K562 (cell line): ENCODE measurements around the gene DTNB. TPM values are rescaled to one million over a fixed set of nuclear protein-coding genes. Genes with fewer than 3 reads are reported as not detected.

Source experiments
- ATAC-seq: fragments of 200-7000 bp; cut with Tn5 transposase; 3 replicates; pipeline ENCODE4 v1.9.1; 2020; ENCODE audit warnings: moderate library complexity
- BruUV-seq: library from RNA; stranded (reverse); fragments of 400-500 nt; replicated peaks from 2 replicates; lab custom pipeline; 2021; lab: Mats Ljungman, UMichigan
- CTCF ChIA-PET: fragments of 300-600 bp; formaldehyde crosslinking; extraction: SDS; loops from one replicate; lab custom pipeline; 2021; ENCODE audit warnings: low intra/inter-chr PET ratio; lab: Yijun Ruan, JAX
- POLR2A ChIA-PET: fragments of 300-600, 350-650 bp; sonication (Branson Sonifier 250); formaldehyde crosslinking; extraction: SDS; loops from one replicate; lab custom pipeline; 2021; ENCODE audit warnings: antibody characterized with exemption, inconsistent platforms; lab: Yijun Ruan, JAX
- DNase-seq, 4 experiments: peaks; one replicate each; pipeline versions ENCODE4 v3.0.0 to v3.0.0-alpha.2; 2011 to 2018; ENCODE audit warnings: low spot score in 3 of 4, mixed read lengths in 3 of 4; ENCODE audit errors: extremely low read depth in 1 of 4
- FAIRE-seq: peaks from 2 replicates; lab custom pipeline; 2011; peaks lifted over from hg19 to GRCh38; lab: Jason Lieb, UNC
- H2AFZ ChIP-seq: 2 replicates; pipeline ENCODE4 v1.6.0; 2011; ENCODE audit warnings: low read depth, low read length, control low read depth, inconsistent platforms
- H3K27ac ChIP-seq: fragments of 200-600 bp; 3 replicates; pipeline ENCODE4 v1.8.0; 2011; ENCODE audit warnings: low read depth, mild to moderate bottlenecking, control low read depth, inconsistent platforms, low read length, moderate library complexity, mixed read lengths; ENCODE audit errors: extremely low read depth
- H3K27me3 ChIP-seq, 2 experiments: fragments of 300-600 bp in 1 of 2; 2 replicates in 1 of 2; 3 replicates in 1 of 2; pipeline versions ENCODE4 v1.6.0 to v1.8.0; 2011; ENCODE audit warnings: inconsistent platforms in 2 of 2, low read length in 2 of 2, mild to moderate bottlenecking in 1 of 2, mixed read lengths in 1 of 2, moderate library complexity in 1 of 2; ENCODE audit not compliant: control insufficient read depth in 2 of 2, insufficient read depth in 2 of 2
- H3K36me3 ChIP-seq: fragments of 300-600 bp; 3 replicates; pipeline ENCODE4 v1.8.0; 2011; ENCODE audit warnings: mild to moderate bottlenecking, low read length, inconsistent platforms; ENCODE audit not compliant: control insufficient read depth, insufficient read depth
- H3K4me1 ChIP-seq, 2 experiments: fragments of 200-600 bp in 1 of 2; replicated peaks in 1 of 2; 2 replicates in 1 of 2; 3 replicates in 1 of 2; pipeline versions ENCODE4 v1.5.1 to v1.8.0; 2011; ENCODE audit warnings: inconsistent platforms in 2 of 2, low read length in 2 of 2, mild to moderate bottlenecking in 1 of 2, mixed read lengths in 1 of 2, moderate library complexity in 1 of 2; ENCODE audit not compliant: control insufficient read depth in 2 of 2, insufficient read depth in 2 of 2
- H3K4me2 ChIP-seq: 2 replicates; pipeline ENCODE4 v1.6.1; 2011; ENCODE audit warnings: low read length, control low read depth, inconsistent platforms, mixed read lengths; ENCODE audit not compliant: insufficient read depth
- H3K4me3 ChIP-seq: fragments of 200-600 bp; sonication (generic), shearing (Covaris generic); 2 replicates; pipeline ENCODE4 v1.5.1; 2016; ENCODE audit warnings: control low read depth, inconsistent platforms
- H3K79me2 ChIP-seq: fragments of 200-600 bp; 3 replicates; pipeline ENCODE4 v1.8.0; 2011; ENCODE audit warnings: low read length, inconsistent platforms; ENCODE audit not compliant: control insufficient read depth, insufficient read depth
- H3K9ac ChIP-seq, 2 experiments: 2 replicates each; pipeline versions ENCODE4 v1.6.0 to v1.6.1; 2011; ENCODE audit warnings: low read depth in 2 of 2, low read length in 2 of 2, control low read depth in 1 of 2, inconsistent platforms in 1 of 2, mild to moderate bottlenecking in 1 of 2, mixed read lengths in 1 of 2; ENCODE audit not compliant: insufficient read depth in 1 of 2
- H3K9me1 ChIP-seq: one replicate; pipeline ENCODE4 v1.6.0; 2011; ENCODE audit warnings: inconsistent platforms, mild to moderate bottlenecking, low read length, moderate library complexity; ENCODE audit not compliant: control insufficient read depth, insufficient read depth
- H3K9me3 ChIP-seq: replicated peaks from 2 replicates; pipeline ENCODE4 v1.5.1; 2011; ENCODE audit warnings: low read depth, low read length, inconsistent platforms; ENCODE audit not compliant: control insufficient read depth, insufficient read depth
- H4K20me1 ChIP-seq: replicated peaks from 2 replicates; pipeline ENCODE4 v1.6.1; 2011; ENCODE audit warnings: low read length, inconsistent platforms, mixed read lengths; ENCODE audit not compliant: control insufficient read depth, insufficient read depth
- CSDE1 ChIP-seq, 2 experiments: fragments of 450-650 bp; IDR thresholded peaks; 2 replicates each; pipeline ENCODE4 v1.6.1; 2016; ENCODE audit warnings: mild to moderate bottlenecking in 1 of 2
- DDX20 ChIP-seq: fragments of 450-650 bp; IDR thresholded peaks from 2 replicates; pipeline ENCODE4 v1.6.1; 2016; ENCODE audit warnings: missing genetic modification characterization, low read depth, mild to moderate bottlenecking, missing compliant biosample characterization, moderate library complexity
- GABPB2 ChIP-seq: fragments of 250-450 bp; sonication (Bioruptor Pico); conservative IDR thresholded peaks from 2 replicates; pipeline ENCODE4 v1.5.1; 2021; ENCODE audit warnings: mild to moderate bottlenecking
- HNRNPK ChIP-seq: fragments of 200-400 bp; formaldehyde crosslinking; IDR thresholded peaks from one replicate; pipeline ENCODE4 v1.6.1; 2018; ENCODE audit warnings: mild to moderate bottlenecking, low read depth, low read length; ENCODE audit not compliant: poor library complexity, severe bottlenecking
- IRF2 ChIP-seq: sonication (generic); formaldehyde crosslinking; IDR thresholded peaks from 2 replicates; pipeline ENCODE4 v1.8.1; 2022; ENCODE audit warnings: mild to moderate bottlenecking, missing genetic modification reagents
- KDM2B ChIP-seq: fragments of 250-450 bp; sonication (Bioruptor Pico); IDR thresholded peaks from 2 replicates; pipeline ENCODE4 v1.8.0; 2021; ENCODE audit warnings: mild to moderate bottlenecking, moderate library complexity
- MEF2A ChIP-seq: IDR thresholded peaks from 2 replicates; pipeline ENCODE4 v1.6.1; 2011; ENCODE audit warnings: low read depth, mild to moderate bottlenecking, low read length, moderate library complexity; ENCODE audit not compliant: control insufficient read depth
- MYNN ChIP-seq, 2 experiments: sonication (generic); formaldehyde crosslinking in 1 of 2; IDR thresholded peaks; 2 replicates each; pipeline versions ENCODE4 v1.5.0 to v1.6.1; 2016 to 2020; ENCODE audit warnings: antibody characterized with exemption in 1 of 2, missing genetic modification reagents in 1 of 2
- SAP30 ChIP-seq: fragments of 200-600 bp; sonication (generic); IDR thresholded peaks from 2 replicates; pipeline ENCODE4 v1.6.1; 2012; ENCODE audit warnings: borderline replicate concordance, low read depth, mild to moderate bottlenecking, moderate library complexity, low read length, control low read depth, inconsistent platforms; ENCODE audit not compliant: insufficient read depth, poor library complexity, severe bottlenecking
- ZC3H4 ChIP-seq: sonication (generic); formaldehyde crosslinking; IDR thresholded peaks from 2 replicates; pipeline ENCODE4 v1.9.0; 2021; ENCODE audit warnings: missing genetic modification reagents, borderline replicate concordance
- ZNF644 ChIP-seq: fragments of 200-800 bp; sonication (Bioruptor generic); IDR thresholded peaks from 2 replicates; pipeline ENCODE4 v1.6.1; 2016; ENCODE audit warnings: low read depth, missing genetic modification characterization, missing compliant biosample characterization
- WGBS: fragments of 100-300 bp; shearing (Covaris generic); methylation state at CpG from one replicate; pipeline ENCODE4 v1.1.6; 2016; ENCODE audit warnings: low coverage, mixed read lengths; ENCODE audit not compliant: insufficient coverage; ENCODE audit errors: missing lambda C conversion rate; 5-methylcytosine and 5-hydroxymethylcytosine counted together
- in situ Hi-C: fragments of 300-500 bp; cut with MboI; formaldehyde crosslinking; loops from 4 replicates; pipeline ENCODE4 v1.15.0; 2018; ENCODE audit warnings: inconsistent platforms, mixed read lengths
- intact Hi-C: fragments of 100-400 bp; cut with micrococcal nuclease; formaldehyde crosslinking; loops from 2 replicates; pipeline ENCODE4 v1.14.2; 2022
- polyA plus RNA-seq, 8 experiments: library from polyadenylated mRNA; depleted of rRNA in 4 of 8; stranded (reverse) in 5 of 8; unstranded in 3 of 8; fragments of >200 nt; fragmentation: Nextera tagmentation in 2 of 8; fragmentation: Illumina TruSeq in 1 of 8; extraction: Ambion mirVana in 2 of 8; extraction: Trizol in 1 of 8; gene quantifications; 2 replicates each; pipeline versions ENCODE4 v1.2.1 to v1.2.3, GENCODE V29; 2011 to 2014; ENCODE audit warnings: inconsistent platforms in 1 of 8, missing spikeins in 1 of 8
- total RNA-seq, 7 experiments: library from RNA; depleted of rRNA in 6 of 7; stranded (reverse); fragments of >200 nt in 6 of 7; fragmentation: Illumina TruSeq in 2 of 7; extraction: Trizol in 2 of 7; gene quantifications; 2 replicates each; pipeline versions ENCODE4 v1.2.1 to v1.2.3, GENCODE V29; 2011 to 2021; ENCODE audit warnings: low replicate concordance in 1 of 7
- TF ChIP-seq, protein P1 (sequence below): fragments of 250-450 bp; sonication (Bioruptor Pico); IDR thresholded peaks from 2 replicates; pipeline ENCODE4 v1.8.0; 2022; ENCODE audit warnings: moderate library complexity, mild to moderate bottlenecking, inconsistent platforms
- TF ChIP-seq, protein P2 (sequence below): fragments of 250-450 bp; sonication (Bioruptor Pico); IDR thresholded peaks from 2 replicates; pipeline ENCODE4 v1.5.0; 2020; ENCODE audit warnings: mild to moderate bottlenecking, borderline replicate concordance
- TF ChIP-seq, protein P3 (sequence below): fragments of 250-450 bp; sonication (Bioruptor Pico); IDR thresholded peaks from 2 replicates; pipeline ENCODE4 v1.5.1; 2021; ENCODE audit warnings: mild to moderate bottlenecking

The DTNB gene
- total and polyA plus RNA-seq, 9 of the 15 experiments (the other 6 are each of a cell fraction or from before 2014, with no cell fraction given), result 0.18 to 2.0 (median 0.77) TPM; not detected in 2

DNA sequence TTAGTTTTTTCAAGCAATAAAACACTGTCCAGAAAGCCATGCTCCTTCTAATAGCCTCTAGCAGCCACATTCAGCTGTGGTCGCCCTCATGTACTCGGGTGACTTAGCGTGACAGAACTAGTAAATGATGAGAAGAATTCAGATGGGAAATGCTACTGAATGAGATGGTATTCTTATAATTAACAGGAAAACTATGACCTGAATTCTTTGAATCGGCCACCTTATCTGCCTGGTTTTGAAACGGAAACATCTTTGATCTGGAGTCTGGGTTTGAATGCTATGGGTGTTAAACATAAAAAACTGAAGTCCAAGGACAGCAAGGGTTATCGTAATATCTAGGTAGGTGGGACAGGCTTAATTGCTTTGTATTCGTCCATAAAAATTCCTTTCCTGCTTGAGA is 192.8 kb downstream of the DTNB start (continued):
- TF ChIP-seq, protein P1, sequence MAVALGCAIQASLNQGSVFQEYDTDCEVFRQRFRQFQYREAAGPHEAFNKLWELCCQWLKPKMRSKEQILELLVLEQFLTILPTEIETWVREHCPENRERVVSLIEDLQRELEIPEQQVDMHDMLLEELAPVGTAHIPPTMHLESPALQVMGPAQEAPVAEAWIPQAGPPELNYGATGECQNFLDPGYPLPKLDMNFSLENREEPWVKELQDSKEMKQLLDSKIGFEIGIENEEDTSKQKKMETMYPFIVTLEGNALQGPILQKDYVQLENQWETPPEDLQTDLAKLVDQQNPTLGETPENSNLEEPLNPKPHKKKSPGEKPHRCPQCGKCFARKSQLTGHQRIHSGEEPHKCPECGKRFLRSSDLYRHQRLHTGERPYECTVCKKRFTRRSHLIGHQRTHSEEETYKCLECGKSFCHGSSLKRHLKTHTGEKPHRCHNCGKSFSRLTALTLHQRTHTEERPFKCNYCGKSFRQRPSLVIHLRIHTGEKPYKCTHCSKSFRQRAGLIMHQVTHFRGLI (CRISPR knock-in tag), result no peak
- TF ChIP-seq DDX20 (tag), result no peak
- no peak for TF ChIP-seq CSDE1 (IDR thresholded peaks at IDR 0.05)
- TF ChIP-seq MEF2A, result no peak

DNA sequence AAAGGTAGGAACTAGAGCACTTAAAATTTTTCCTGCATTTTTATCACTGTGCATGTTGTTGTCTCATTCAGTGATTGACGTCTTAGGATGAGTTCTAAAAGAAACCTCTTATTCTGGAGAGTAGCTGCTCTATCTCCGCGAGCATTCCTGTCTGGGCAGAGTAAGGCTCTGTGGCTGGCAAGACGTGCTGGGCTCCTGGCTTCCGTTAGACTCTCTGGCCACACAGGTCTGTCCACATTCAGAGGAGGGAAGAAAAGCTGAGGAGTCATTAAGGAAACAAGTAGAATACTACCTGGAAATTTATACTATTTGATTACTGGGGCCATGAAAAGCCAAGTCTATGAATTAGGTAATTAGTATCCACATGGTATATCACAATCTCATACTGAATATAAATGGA is 193.6 kb downstream of the DTNB start:
- Histone ChIP-seq H3K27me3 (peaks cover 6 to 10% of the 10 kb centered on the region in 2 experiments), H4K20me1 (no peaks in the 10 kb centered on the region), H3K4me1 (no peaks in the 10 kb centered on the region), H3K4me3 (no peak overlapping the region), H2AFZ (no peak overlapping the region), H3K9ac (no peak overlapping the region), H3K4me2 (no peak overlapping the region), H3K27ac (no peak overlapping the region), H3K9me3 (no peaks in the 10 kb centered on the region), H3K36me3 (no peaks in the 10 kb centered on the region), H3K79me2 (no peaks in the 10 kb centered on the region), H3K9me1 (no peaks in the 10 kb centered on the region)
- intact Hi-C loops (no loop called here), in situ Hi-C loops (no loop called here)
- ChIA-PET POLR2A (no interaction called here), CTCF (no interaction called here)
- no peak for ATAC-seq
- no peak for FAIRE-seq
- DNase-seq, result no peak
- WGBS, result 2% methylated on average over 5 of the region's 5 CpGs
- no TSS peak for BruUV-seq
- TF ChIP-seq ZC3H4 (CRISPR knock-in tag) (no peak), KDM2B (CRISPR knock-in tag) (no peak), IRF2 (CRISPR knock-in tag) (no peak), MYNN (IDR thresholded peaks at IDR 0.05) (no peak), MYNN (CRISPR knock-in tag; IDR thresholded peaks at IDR 0.05) (no peak), ZNF644 (tag) (no peak), SAP30 (no peak), GABPB2 (CRISPR knock-in tag) (no peak), HNRNPK (no peak)
- TF ChIP-seq, protein P2, sequence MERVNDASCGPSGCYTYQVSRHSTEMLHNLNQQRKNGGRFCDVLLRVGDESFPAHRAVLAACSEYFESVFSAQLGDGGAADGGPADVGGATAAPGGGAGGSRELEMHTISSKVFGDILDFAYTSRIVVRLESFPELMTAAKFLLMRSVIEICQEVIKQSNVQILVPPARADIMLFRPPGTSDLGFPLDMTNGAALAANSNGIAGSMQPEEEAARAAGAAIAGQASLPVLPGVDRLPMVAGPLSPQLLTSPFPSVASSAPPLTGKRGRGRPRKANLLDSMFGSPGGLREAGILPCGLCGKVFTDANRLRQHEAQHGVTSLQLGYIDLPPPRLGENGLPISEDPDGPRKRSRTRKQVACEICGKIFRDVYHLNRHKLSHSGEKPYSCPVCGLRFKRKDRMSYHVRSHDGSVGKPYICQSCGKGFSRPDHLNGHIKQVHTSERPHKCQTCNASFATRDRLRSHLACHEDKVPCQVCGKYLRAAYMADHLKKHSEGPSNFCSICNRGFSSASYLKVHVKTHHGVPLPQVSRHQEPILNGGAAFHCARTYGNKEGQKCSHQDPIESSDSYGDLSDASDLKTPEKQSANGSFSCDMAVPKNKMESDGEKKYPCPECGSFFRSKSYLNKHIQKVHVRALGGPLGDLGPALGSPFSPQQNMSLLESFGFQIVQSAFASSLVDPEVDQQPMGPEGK (CRISPR knock-in tag), result no peak
- TF ChIP-seq, protein P3, sequence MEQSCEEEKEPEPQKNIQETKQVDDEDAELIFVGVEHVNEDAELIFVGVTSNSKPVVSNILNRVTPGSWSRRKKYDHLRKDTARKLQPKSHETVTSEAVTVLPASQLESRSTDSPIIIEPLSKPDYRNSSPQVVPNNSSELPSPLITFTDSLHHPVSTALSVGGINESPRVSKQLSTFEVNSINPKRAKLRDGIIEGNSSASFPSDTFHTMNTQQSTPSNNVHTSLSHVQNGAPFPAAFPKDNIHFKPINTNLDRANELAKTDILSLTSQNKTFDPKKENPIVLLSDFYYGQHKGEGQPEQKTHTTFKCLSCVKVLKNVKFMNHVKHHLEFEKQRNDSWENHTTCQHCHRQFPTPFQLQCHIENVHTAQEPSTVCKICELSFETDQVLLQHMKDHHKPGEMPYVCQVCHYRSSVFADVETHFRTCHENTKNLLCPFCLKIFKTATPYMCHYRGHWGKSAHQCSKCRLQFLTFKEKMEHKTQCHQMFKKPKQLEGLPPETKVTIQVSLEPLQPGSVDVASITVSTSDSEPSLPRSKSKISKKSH (CRISPR knock-in tag), result no peak
